Fibroblast of skin of abdomen (primary cell): Measurements from ENCODE around the gene EML6.
"Not testable (repeated sequence)": the region's sequence is repeated elsewhere in the genome, so short reads cannot be mapped to it uniquely, and the experiment has no call there.

ENCODE experiments used
- DNase-seq: peaks from one replicate; pipeline ENCODE4 v3.0.0-alpha.2; 2013

The EML6 gene

DNA sequence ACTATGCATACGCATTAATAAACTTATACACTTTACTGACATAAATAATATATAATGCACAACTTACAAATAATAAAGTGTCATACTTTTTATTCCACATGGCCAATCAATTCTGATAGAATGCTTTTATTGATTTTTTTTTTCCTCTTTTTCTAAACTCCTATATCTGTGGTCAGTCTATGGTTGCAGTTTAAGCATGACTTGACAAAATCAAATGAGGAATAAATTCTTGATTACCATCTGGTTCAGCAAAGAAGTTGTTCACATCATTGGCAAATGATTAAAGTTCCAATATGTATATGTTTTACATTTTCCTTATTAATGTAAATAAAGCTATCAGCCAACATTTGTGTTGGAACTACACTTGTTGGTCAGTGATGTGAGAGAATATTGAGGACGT is 83.5 kb downstream of the EML6 start:
- no peak for DNase-seq

- DNase-seq: peak; percentile 40
These were observed 85.2 kb downstream of the EML6 start for GRCh38 chr2:54808661-54809060.

- peak; percentile 75 for DNase-seq
These were observed 86.4 kb downstream of the EML6 start for GRCh38 chr2:54809819-54810218.

GRCh38 chr2:54810246-54810645 is 86.8 kb downstream of the EML6 start:
- DNase-seq: peak; percentile 79

DNA sequence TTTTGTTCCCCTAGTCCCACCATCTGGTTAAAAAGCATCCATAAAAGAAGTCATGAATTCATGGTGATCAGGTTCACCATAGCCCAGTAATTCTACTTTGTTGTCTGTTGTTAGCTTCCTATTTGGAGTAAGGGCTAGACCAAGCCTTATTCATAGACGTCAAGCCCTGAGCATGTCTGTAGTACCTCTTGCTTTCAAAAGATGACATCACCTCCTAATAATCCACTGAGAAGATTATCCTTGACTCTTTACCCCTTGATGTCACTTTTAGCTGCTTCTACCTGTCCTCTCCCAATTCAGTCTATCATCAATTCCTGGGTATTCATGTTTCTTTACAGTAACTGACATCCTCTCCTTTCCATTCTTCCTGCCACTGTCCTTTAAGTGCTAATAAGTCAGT is 90.1 kb downstream of the EML6 start:
- no peak for DNase-seq

GRCh38 chr2:54814389-54815147 is 91.1 kb downstream of the EML6 start:
- DNase-seq: no peak

- DNase-seq: no peak
These were observed 91.7 kb downstream of the EML6 start for GRCh38 chr2:54815148-54815539.

DNA sequence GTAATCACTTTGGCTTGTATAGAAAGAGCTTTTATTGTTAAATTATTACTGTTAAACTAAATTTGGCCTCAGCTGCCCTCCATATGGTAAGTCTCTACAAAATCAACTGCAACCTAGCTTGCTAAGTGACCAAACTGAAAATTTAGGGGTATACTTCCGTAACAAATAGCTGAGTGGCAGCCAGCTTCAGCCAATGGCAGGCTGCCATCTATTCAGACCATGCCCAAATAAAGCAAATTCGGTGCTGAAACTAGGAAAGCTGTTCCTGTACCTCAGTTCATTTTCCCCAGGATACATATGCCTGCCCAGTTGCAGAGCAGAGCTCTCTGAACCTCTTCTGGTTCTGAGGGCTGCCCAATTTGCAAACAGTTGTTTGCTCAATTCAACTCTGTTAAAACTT is 94.8 kb downstream of the EML6 start:
- no peak for DNase-seq

DNA sequence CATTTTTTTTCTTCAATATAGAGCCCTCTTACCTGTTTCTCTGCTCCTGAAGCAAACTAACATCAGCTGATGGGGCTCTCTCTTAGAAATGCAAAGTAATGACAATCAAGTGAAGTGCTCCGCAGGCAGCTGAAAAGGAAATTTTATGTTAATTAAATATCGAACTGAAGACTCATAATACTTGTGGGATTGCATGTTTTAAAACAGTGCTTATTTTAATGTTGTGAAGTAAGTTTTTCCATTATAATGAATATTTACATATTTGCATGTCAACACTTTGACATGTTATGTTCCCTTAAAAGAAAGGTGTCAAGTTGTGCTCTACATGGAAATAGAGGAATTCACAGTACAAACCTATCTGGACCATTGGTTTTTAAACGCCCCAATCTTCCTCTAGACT is 97.1 kb downstream of the EML6 start:
- no peak for DNase-seq

GRCh38 chr2:54824567-54824966 is 101.1 kb downstream of the EML6 start:
- DNase-seq: no peak

- DNase-seq: no peak
These were observed 107.1 kb downstream of the EML6 start for GRCh38 chr2:54830546-54830945.

DNA sequence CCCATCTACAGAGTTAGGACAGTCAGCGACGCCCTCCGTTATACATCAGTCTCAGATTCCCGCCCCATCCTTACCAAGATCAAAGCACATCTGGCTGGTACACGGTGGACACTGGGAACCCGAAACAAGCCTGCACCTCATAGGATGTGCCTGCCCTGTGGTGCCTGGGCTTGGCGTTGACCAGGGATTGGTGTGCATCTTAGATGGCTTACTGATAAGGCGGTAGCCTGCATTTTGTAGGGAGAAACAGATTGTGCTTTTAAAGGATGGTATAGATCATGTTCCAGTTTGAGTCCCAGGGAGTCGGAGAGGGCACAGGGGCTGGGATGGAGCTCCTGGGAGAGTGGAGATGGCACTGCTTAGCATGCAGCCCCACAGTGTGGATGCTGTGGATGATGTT is 108.0 kb downstream of the EML6 start:
- no peak for DNase-seq

DNA sequence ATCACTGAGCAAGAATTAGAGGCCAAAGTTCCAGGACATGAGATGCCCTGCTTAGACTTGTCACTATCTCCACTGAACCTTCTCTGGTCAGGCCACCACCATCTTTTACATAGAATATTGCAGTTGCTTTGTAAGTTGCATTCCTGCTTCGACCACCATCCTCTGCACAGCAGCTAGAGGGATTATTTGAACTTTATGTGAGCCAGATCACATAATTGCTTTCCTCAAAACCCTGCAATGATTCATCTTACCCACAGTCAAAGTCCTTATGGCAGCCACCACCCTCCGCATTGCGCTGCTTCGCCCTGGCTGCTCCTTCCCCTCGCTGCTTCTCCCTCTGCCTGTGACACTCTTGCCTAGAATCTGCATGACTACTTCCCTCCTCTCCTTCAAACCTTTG is 111.3 kb downstream of the EML6 start:
- peak; percentile 36 for DNase-seq

- DNase-seq: no peak
These were observed 113.0 kb downstream of the EML6 start for GRCh38 chr2:54836477-54836876.

GRCh38 chr2:54838585-54839035 is 115.1 kb downstream of the EML6 start:
- DNase-seq: peak; percentile 62

GRCh38 chr2:54839461-54840255 is 116.2 kb downstream of the EML6 start:
- no peak for DNase-seq

DNA sequence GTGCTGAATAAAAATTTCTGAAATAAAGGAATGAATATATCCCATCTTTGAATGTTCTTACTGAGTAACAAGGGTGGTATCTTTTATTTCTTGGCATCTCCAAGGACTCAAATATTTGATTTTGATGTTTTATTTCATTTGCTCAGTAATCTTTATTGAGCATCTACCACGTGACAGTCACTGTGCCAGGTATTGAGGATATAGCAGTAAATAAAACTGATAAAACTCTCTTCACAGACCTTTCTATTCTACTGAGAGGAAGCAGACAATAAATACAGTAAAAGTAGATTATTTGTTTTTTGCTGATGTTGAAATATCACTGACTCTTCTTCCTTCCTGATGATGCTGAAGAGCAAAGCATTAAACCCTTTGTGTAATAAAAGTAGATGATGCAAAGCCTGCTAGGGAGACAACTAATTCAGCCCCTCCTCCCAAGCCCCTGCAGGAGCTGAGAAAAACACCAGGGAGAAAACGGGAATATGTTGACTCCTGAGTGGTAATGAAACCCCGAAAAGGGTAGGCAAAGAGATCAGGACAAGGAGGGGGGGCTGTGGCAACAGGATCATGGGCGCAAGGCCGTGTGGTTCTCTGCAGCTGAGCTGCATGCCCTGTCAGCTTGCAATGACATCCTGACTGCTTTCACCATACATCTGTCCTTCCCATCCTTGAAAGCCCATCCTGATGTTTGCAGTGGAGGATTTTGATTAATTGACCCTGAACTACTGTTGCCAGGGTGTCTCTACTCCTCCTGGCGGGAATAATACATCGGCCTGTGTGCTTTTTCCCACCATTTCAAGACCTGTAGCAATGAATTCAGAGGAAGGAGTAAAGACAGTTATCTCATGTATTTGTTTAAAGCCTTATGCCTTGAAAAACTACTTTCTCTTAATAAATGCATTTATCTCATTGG is 117.4 kb downstream of the EML6 start:
- DNase-seq: no peak

DNA sequence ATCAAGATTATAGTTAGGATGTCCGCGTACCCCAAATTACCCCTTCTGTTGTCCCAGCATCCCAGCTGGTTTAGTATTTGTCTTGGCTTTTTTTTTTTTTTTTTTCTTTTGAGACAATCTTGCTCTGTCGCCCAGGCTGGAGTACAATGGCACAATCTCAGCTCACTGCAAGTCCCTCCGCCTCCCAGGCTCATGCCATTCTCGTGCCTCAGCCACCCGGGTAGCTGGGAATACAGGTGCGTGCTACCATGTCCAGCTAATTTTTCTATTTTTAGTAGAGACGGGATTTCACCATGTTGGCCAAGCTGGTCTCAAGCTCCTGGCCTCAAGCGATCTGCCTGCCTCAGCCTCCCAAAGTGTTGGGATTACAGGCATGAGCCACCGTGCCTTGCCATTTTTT is 118.0 kb downstream of the EML6 start:
- not testable (repeated sequence) for DNase-seq

DNA sequence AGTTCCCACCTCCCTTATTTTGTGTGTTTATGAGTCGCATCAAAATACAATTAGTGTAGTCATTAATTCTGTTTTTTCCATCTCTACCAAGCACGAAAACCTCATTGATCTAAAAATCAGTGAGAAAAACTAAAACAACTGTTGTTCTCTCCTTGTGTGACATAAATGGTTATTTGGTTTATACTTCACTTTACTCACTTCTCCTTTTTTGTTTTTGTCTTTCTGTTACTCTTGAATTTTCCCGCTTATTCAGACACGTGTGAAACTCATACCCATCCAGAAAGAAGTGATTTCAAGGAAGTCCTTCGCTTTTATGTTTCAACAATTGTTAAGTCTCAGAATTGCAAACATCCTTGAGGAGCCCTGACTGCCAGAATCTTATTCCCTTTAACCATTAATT is 121.6 kb downstream of the EML6 start:
- DNase-seq: no peak

GRCh38 chr2:54845514-54845913 is 122.1 kb downstream of the EML6 start:
- peak; percentile 47 for DNase-seq

DNA sequence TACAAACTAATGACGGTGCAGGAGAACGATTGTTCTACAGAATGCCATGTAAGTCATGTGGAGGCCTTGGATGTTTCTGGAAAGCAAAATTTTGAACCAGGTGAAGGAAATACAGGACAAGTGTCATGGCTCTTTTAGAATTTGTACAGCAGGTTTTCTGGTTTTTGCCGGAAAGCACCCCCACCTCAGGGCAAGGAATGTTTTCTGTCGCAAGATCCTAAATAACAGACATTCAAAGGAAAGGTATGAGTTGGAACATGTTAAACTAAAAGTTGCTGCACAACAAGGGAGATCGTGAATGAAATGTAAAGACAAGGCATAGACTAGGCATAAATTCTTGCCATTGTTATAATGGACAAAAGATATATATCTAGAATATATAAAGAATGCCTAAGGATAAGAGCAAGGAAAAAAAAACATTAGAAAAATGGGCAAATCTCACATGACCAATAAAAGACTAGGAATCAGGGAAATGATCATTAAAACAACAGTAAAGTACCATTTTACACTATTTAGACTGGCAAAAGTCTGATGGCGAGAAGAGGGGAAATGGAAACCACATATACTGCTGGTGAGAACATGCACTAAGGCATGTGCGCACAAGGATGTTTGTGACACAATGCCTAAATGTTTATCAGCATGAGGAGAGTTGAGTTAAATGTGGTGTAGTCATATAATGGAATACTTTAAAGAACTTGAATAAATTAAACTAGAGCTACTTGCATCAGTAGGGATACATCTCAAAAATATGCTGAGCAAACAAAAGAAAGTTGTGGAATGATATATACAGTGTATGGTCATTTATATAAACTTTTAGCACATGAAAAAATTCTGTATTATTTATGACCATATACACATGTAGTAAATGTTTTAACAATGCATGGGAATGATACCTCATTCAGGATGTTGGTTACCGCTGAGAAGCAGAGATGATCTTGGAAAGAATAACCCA is 127.0 kb downstream of the EML6 start:
- DNase-seq: no peak
